Measurements from ENCODE around the gene AGAP2. TPM values are rescaled to one million over a fixed set of nuclear protein-coding genes. Genes with fewer than 3 reads are reported as not detected.

AGAP2 gene
- total and polyA plus RNA-seq, 2 of the 13 experiments (the other 11 are each of a cell fraction or from before 2014, with no cell fraction given), result 0.38 to 0.45 TPM

- TF ChIP-seq HNF1A (IDR thresholded peaks at IDR 0.05; ENCODE audit: low read depth), result no peak
- TF ChIP-seq HNF1A (CRISPR knock-in tag; IDR thresholded peaks at IDR 0.05; ENCODE audit: borderline replicate concordance), result no peak
- TF ChIP-seq HNRNPLL (IDR thresholded peaks at IDR 0.05; ENCODE audit: low read depth, low read length, poor library complexity, severe bottlenecking), result peak; percentile 97
- TF ChIP-seq ZNF282 (IDR thresholded peaks at IDR 0.05; ENCODE audit: partially characterized antibody), result no peak
- peak; percentile 52; the same call in 1 of the 2 replicates for TF ChIP-seq ZBTB7B (CRISPR knock-in tag; IDR thresholded peaks at IDR 0.05)
- TF ChIP-seq GFI1 (CRISPR knock-in tag; IDR thresholded peaks at IDR 0.05; ENCODE audit: borderline replicate concordance), result no peak
- TF ChIP-seq GTF2F1 (IDR thresholded peaks at IDR 0.05; ENCODE audit: low read length), result no peak
- TF ChIP-seq ZNF598 (CRISPR knock-in tag; IDR thresholded peaks at IDR 0.05; ENCODE audit: borderline replicate concordance), result no peak
- peak; percentile 39; the same call in 1 of the 2 replicates for TF ChIP-seq ZSCAN31 (CRISPR knock-in tag; IDR thresholded peaks at IDR 0.05; ENCODE audit: low read depth)
- TF ChIP-seq, protein P1, sequence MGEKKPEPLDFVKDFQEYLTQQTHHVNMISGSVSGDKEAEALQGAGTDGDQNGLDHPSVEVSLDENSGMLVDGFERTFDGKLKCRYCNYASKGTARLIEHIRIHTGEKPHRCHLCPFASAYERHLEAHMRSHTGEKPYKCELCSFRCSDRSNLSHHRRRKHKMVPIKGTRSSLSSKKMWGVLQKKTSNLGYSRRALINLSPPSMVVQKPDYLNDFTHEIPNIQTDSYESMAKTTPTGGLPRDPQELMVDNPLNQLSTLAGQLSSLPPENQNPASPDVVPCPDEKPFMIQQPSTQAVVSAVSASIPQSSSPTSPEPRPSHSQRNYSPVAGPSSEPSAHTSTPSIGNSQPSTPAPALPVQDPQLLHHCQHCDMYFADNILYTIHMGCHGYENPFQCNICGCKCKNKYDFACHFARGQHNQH (CRISPR knock-in tag; IDR thresholded peaks at IDR 0.05), result peak; percentile 35; the same call in 1 of the 2 replicates
- peak; percentile 76; the same call in 1 of the 2 replicates for TF ChIP-seq ZNF572 (CRISPR knock-in tag; IDR thresholded peaks at IDR 0.05)
- TF ChIP-seq SAP130 (CRISPR knock-in tag; IDR thresholded peaks at IDR 0.05; ENCODE audit: low read depth), result peak; percentile 55
- no peak for TF ChIP-seq MED13 (CRISPR knock-in tag; IDR thresholded peaks at IDR 0.05)
- peak; percentile 65; the same call in 1 of the 2 replicates for TF ChIP-seq ZBTB7A (CRISPR knock-in tag; IDR thresholded peaks at IDR 0.05)
- TF ChIP-seq, protein P2, sequence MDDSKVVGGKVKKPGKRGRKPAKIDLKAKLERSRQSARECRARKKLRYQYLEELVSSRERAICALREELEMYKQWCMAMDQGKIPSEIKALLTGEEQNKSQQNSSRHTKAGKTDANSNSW (CRISPR knock-in tag; IDR thresholded peaks at IDR 0.05; ENCODE audit: borderline replicate concordance), result no peak
- TF ChIP-seq NAIF1 (CRISPR knock-in tag; IDR thresholded peaks at IDR 0.05; ENCODE audit: borderline replicate concordance), result no peak
- TF ChIP-seq, protein P3, sequence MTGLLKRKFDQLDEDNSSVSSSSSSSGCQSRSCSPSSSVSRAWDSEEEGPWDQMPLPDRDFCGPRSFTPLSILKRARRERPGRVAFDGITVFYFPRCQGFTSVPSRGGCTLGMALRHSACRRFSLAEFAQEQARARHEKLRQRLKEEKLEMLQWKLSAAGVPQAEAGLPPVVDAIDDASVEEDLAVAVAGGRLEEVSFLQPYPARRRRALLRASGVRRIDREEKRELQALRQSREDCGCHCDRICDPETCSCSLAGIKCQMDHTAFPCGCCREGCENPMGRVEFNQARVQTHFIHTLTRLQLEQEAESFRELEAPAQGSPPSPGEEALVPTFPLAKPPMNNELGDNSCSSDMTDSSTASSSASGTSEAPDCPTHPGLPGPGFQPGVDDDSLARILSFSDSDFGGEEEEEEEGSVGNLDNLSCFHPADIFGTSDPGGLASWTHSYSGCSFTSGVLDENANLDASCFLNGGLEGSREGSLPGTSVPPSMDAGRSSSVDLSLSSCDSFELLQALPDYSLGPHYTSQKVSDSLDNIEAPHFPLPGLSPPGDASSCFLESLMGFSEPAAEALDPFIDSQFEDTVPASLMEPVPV (CRISPR knock-in tag; IDR thresholded peaks at IDR 0.05), result no peak
- TF ChIP-seq, protein P4, sequence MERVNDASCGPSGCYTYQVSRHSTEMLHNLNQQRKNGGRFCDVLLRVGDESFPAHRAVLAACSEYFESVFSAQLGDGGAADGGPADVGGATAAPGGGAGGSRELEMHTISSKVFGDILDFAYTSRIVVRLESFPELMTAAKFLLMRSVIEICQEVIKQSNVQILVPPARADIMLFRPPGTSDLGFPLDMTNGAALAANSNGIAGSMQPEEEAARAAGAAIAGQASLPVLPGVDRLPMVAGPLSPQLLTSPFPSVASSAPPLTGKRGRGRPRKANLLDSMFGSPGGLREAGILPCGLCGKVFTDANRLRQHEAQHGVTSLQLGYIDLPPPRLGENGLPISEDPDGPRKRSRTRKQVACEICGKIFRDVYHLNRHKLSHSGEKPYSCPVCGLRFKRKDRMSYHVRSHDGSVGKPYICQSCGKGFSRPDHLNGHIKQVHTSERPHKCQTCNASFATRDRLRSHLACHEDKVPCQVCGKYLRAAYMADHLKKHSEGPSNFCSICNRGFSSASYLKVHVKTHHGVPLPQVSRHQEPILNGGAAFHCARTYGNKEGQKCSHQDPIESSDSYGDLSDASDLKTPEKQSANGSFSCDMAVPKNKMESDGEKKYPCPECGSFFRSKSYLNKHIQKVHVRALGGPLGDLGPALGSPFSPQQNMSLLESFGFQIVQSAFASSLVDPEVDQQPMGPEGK (CRISPR knock-in tag; IDR thresholded peaks at IDR 0.05), result peak; percentile 62
- peak; percentile 34; the same call in 1 of the 2 replicates for TF ChIP-seq RXRA (CRISPR knock-in tag; IDR thresholded peaks at IDR 0.05)
- TF ChIP-seq ZNF224 (CRISPR knock-in tag; IDR thresholded peaks at IDR 0.05), result no peak
- no peak for TF ChIP-seq ZIK1 (CRISPR knock-in tag; IDR thresholded peaks at IDR 0.05; ENCODE audit: borderline replicate concordance, low read depth)
Measured at GRCh38 chr12:57726151-57726883, 12.2 kb downstream of the AGAP2 start (continued).
